Heart left ventricle (tissue), 13 donors: Measurements from ENCODE around the gene SLC46A3.

Experiments used
- CTCF ChIP-seq, 12 donors: fragments of 200-600 bp; sonication (generic) in 4 of 12; IDR thresholded peaks; one replicate each; pipeline versions ENCODE4 v1.5.0 to v1.8.0; 2018 to 2022; ENCODE audit warnings: antibody characterized with exemption in 12 of 12, mild to moderate bottlenecking in 5 of 12
- POLR2A ChIP-seq, 2 donors: fragments of 450-650 bp; IDR thresholded peaks; one replicate each; pipeline ENCODE4 v1.6.1; 2017; ENCODE audit warnings: antibody characterized with exemption in 2 of 2, mild to moderate bottlenecking in 2 of 2, moderate library complexity in 2 of 2
- donor health status: ischemic (EF 13 %, LVEDD 7.1; RV severe dilation, severe dysfunction).
- donor health status: DM: no; HTN: yes; CAD: no.
- donor health status: DM: no; HTN: no; CAD: no.
- donor health status: ischemic (EF 25% LVEDD 6.9; RV normal size, moderate dysfunction).
- donor health status: ischemic (EF 25% LVEDD 5.7; RV mildly dilated, moderate dysfunction).
- donor health status: ischemic (EF 35%, LVEDD 5.7; RV mildly dilated, moderate dysfunction).
- donor health status: nonischemic (EF 11% LVEDD 7.7; RV severe dilation, severe dysfunction).
- donor health status: DM: yes; HTN: yes; CAD: no.
- donor health status: PGD.
- donor health status: ischemic (EF 29% LVEDD 5.4; RV normal size, mild dysfunction).
- donor health status: nonischemic (EF 23%, LVEDD 6.1; RV moderate dilation, normal function).

- TF ChIP-seq CTCF (IDR thresholded peaks at IDR 0.05): no peak
- no peak for TF ChIP-seq POLR2A (IDR thresholded peaks at IDR 0.05)
Observed at GRCh38 chr13:28710161-28710560, 8.6 kb downstream of the SLC46A3 start.
